GM10266 (cell line): Measurements from ENCODE around the gene SLC31A2.
"Not testable (repeated sequence)": the region's sequence is repeated elsewhere in the genome, so short reads cannot be mapped to it uniquely, and the experiment has no call there.

Source experiments
- DNase-seq: peaks from one replicate; pipeline ENCODE4 v3.0.0; 2012; ENCODE audit errors: extremely low spot score
- TF ChIP-seq, protein P1 (sequence below): IDR thresholded peaks from 2 replicates; pipeline ENCODE4 v1.5.1; 2012; ENCODE audit warnings: mild to moderate bottlenecking, low read depth; ENCODE audit not compliant: control insufficient read depth, insufficient read depth; ENCODE audit errors: missing control alignments

Gene SLC31A2

DNA sequence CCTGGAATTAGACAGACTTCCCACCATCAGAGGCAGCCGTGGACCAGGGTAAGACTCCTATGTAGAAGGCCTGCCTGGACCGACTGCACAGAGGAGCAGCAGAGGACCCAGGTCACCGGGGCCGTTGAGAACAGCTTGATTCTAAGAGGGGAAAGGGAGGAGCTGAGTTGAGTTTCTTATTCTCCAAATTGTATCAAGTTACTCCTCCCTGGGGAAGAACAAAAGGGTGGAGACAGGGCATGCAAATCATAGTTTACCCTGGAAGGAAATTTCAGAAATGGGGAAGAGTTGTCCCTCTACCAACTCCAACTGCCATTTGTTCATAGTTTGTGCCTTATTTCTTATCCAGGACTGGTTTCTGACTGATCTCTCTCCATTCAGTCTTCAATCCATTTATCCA, 20.9 kb upstream of the SLC31A2 start:
- TF ChIP-seq, protein P1, sequence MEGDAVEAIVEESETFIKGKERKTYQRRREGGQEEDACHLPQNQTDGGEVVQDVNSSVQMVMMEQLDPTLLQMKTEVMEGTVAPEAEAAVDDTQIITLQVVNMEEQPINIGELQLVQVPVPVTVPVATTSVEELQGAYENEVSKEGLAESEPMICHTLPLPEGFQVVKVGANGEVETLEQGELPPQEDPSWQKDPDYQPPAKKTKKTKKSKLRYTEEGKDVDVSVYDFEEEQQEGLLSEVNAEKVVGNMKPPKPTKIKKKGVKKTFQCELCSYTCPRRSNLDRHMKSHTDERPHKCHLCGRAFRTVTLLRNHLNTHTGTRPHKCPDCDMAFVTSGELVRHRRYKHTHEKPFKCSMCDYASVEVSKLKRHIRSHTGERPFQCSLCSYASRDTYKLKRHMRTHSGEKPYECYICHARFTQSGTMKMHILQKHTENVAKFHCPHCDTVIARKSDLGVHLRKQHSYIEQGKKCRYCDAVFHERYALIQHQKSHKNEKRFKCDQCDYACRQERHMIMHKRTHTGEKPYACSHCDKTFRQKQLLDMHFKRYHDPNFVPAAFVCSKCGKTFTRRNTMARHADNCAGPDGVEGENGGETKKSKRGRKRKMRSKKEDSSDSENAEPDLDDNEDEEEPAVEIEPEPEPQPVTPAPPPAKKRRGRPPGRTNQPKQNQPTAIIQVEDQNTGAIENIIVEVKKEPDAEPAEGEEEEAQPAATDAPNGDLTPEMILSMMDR, result no peak
- no peak for DNase-seq

DNA sequence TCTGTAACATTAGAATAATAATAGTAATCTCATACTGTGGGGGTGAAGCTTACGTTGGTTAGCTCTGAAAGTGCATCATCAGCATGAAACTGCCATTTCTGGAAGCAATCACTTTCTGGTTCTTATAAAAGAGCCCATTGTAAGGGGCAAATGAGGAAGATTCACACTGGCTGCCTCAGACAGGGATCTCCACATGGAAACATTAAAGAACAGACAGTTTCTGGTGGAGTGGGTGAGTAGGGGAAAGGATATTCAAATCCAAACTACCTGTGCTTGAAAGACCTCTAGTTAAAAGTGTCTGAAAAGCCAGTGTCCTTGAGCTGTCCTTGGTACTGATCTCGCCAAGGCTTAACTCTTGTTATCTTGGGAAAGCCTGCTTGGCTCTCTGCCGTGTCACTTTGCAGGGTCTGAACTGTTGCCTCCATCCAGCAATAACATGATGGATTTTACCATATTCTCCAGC, 19.1 kb upstream of the SLC31A2 start:
- DNase-seq, result no peak
- TF ChIP-seq, protein P1, result no peak

DNA sequence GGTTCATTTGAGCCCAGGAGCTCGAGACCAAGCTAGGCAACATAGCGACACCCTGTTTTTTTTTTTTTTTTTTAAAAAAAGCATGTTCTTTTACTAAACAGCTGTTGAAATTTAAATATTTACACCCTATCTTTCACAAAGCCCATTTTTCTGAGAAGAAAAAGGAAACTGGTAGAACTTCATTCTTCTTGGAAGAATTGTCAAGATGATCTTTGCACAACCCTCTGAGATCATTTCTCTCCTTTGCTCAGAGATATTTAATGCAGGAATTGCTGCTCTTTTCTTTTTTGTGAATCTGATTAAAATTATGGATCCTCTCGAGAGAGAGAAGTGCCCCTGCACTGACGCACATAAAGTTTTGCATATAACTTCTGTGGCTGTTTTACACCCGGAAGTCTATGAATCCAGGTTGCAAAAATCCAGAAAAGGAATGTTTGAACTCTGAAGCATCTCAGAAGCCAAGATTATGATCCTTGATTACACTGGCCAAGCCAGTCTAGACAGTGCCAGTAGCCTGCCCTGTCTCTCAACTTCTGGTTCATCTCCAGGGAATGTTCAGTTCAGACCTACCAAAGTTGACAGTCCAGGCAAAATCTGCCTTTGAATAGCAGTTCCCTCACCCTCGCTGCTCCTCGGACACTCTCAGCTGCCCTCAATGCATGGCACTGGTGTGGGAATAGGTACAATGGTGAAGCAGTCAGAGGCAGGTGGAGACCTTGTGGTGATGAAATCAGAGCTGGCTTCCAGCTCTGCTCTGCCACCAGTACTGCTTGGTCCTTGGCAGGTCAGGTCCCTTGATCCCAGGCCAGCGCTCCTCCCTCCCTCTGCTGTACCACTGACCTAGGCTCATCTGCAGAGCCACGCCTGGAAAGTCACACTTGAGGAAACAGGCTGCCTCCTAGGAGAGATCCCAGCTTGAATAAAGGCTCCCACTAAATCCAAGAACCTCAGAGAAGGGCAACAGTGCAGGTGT, 13.3 kb upstream of the SLC31A2 start:
- no peak for DNase-seq
- TF ChIP-seq, protein P1, result no peak

DNA sequence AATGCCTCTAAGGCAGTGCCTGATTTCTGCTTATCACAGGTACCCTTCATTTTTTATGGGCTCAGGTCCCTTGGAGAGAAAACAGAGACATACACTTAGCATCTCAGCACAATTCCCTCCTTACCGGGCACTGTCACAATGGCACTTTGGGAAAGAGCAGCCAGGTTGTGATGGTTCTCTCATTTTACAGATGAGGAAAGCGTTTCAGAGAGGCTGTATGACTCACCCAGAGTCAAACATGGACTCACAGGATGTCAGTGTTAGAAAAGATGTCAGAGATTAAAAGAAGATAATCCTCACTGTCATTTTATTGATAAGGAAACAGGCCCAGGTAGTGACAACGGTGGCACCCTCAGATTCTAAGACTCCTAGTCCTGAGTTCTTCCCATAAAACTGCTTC, 12.0 kb upstream of the SLC31A2 start:
- DNase-seq, result no peak

DNA sequence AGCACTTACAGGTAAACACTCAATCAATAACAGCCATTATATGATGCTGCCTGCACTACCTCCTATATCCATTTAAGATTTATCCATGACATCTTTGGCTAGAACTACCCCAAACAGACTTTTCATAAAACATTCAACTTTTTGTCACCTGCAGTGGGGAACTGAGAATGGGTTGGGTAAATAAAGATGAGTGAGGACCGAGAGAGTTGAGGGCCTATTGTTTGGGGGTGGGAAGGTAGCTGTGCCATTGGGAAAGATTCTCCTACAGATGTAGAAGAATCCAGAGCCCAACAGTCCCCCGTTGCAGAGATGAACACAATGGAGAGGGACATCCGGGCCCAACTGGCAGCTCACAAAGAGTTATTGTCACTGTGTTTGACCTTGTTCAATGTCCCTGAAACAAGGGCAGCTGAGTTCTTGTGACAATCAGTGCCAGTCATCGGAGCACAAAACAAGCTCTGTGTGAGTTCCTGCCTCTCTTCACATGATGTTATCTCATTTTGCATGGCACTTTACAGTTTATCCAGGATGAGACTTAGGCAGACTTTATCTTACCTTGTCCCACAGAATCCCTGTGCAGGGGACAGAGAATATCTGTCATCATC, 11.5 kb upstream of the SLC31A2 start:
- DNase-seq, result no peak
- TF ChIP-seq, protein P1, result no peak

More for the DNA sequence above, 12.0 kb upstream of the SLC31A2 start:
- TF ChIP-seq, protein P1, result no peak

DNA sequence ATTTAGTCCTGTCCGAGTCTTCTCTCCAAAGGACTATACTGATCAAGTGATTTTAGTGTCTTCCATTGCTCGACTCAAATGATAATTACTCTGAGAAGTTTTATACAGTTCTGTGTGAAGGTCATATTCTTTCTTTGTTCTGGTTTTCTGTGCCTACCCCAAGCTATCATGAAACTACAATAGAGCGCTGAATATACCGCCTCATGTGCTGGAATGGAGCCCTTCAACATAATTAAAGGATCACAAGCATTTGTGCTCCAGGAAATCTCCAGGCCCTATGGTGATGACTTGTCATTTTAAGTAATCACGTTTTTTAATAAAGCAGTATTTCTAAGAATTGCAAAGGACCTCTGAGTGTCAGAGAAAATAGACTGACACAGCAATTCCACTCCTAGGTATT, 10.9 kb upstream of the SLC31A2 start:
- DNase-seq, result no peak
- TF ChIP-seq, protein P1, result no peak

DNA sequence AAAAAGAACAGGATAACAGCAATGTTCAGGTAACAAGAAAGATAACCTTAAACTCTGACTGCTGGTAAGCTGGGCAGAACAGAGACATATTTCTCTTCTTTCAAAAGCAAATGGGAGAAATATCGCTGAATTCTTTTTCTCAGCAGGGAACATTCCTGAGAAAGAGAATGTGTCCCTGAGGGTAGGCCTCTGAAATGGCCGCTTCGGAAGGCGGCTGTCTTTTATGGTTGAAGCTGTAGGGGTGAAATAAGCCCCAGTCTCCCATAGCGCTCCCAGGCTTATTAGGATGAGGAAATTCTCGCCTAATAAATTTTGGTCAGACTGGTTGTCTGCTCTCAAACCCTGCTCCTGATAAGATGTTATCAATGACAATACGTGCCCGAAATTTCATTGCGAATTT, 9.9 kb upstream of the SLC31A2 start:
- not testable (repeated sequence) for DNase-seq
